GM12878 (cell line): ENCODE measurements around the gene NME5. TPM values are rescaled to one million over a fixed set of nuclear protein-coding genes. Genes with fewer than 3 reads are reported as not detected.

Experiments
- ATAC-seq: fragments of 200-7000 bp; cut with Tn5 transposase; 3 replicates; pipeline ENCODE4 v1.9.1; 2020; ENCODE audit warnings: mild to moderate bottlenecking, moderate library complexity
- BruUV-seq: library from RNA; stranded (reverse); fragments of 400-500 nt; replicated peaks from 2 replicates; lab custom pipeline; 2021; lab: Mats Ljungman, UMichigan
- CTCF ChIA-PET: fragments of 300-600 bp; sonication (Branson Sonifier 250); formaldehyde crosslinking; extraction: SDS; loops from one replicate; lab custom pipeline; 2021; ENCODE audit warnings: inconsistent platforms; lab: Yijun Ruan, JAX
- POLR2A ChIA-PET: fragments of 350-600 bp; formaldehyde crosslinking; extraction: SDS; loops from one replicate; lab custom pipeline; 2021; ENCODE audit warnings: inconsistent platforms; lab: Charles Lee
- RAD21 ChIA-PET: fragments of 300-600 bp; sonication (Branson Sonifier 250); formaldehyde crosslinking; loops from one replicate; lab custom pipeline; 2023; ENCODE audit warnings: antibody characterized with exemption; ENCODE audit not compliant: unreplicated experiment; lab: Charles Lee
- SMC1A ChIA-PET: fragments of 300-600 bp; sonication (Branson Sonifier 250); formaldehyde crosslinking; loops from one replicate; lab custom pipeline; 2023; ENCODE audit not compliant: unreplicated experiment, uncharacterized antibody; lab: Charles Lee
- DNase-seq: peaks from one replicate; pipeline ENCODE4 v3.0.0-alpha.2; 2011; ENCODE audit warnings: low read depth, low spot score
- FAIRE-seq: peaks from 3 replicates; lab custom pipeline; 2011; peaks lifted over from hg19 to GRCh38; lab: Jason Lieb, UNC
- H2AFZ ChIP-seq: 2 replicates; pipeline ENCODE4 v1.6.0; 2011; ENCODE audit warnings: low read depth, low read length, control low read depth; ENCODE audit not compliant: control insufficient read depth
- H3K27ac ChIP-seq: 2 replicates; pipeline ENCODE4 v1.5.1; 2011; ENCODE audit warnings: control low read depth; ENCODE audit not compliant: control insufficient read depth, insufficient read depth
- H3K27me3 ChIP-seq, 2 experiments: replicated peaks in 1 of 2; 2 replicates each; pipeline versions ENCODE4 v1.6.0 to v1.6.1; 2011; ENCODE audit warnings: low read length in 1 of 2; ENCODE audit not compliant: control insufficient read depth in 2 of 2, insufficient read depth in 2 of 2
- H3K36me3 ChIP-seq, 2 experiments: 2 replicates each; pipeline ENCODE4 v1.5.1; 2011; ENCODE audit warnings: low read length in 1 of 2; ENCODE audit not compliant: control insufficient read depth in 2 of 2, insufficient read depth in 2 of 2
- H3K4me1 ChIP-seq: 2 replicates; pipeline ENCODE4 v1.6.1; 2011; ENCODE audit warnings: mild to moderate bottlenecking, low read length, moderate library complexity, mixed read lengths; ENCODE audit not compliant: control insufficient read depth, insufficient read depth
- H3K4me2 ChIP-seq: 2 replicates; pipeline ENCODE4 v1.6.0; 2011; ENCODE audit warnings: control low read depth; ENCODE audit not compliant: control insufficient read depth, insufficient read depth
- H3K4me3 ChIP-seq: fragments of 200-600 bp; sonication (generic); 2 replicates; pipeline ENCODE4 v1.5.1; 2016
- H3K79me2 ChIP-seq: 2 replicates; pipeline ENCODE4 v1.6.0; 2011; ENCODE audit warnings: low read length; ENCODE audit not compliant: control insufficient read depth, insufficient read depth
- H3K9ac ChIP-seq: 2 replicates; pipeline ENCODE4 v1.8.0; 2011; ENCODE audit warnings: low read length, control low read depth, mixed read lengths; ENCODE audit not compliant: control insufficient read depth, insufficient read depth
- H3K9me3 ChIP-seq: replicated peaks from 3 replicates; pipeline ENCODE4 v1.5.1; 2011; ENCODE audit warnings: mild to moderate bottlenecking, low read length; ENCODE audit not compliant: control insufficient read depth, insufficient read depth
- H4K20me1 ChIP-seq: 2 replicates; pipeline ENCODE4 v1.6.0; 2011; ENCODE audit not compliant: control insufficient read depth, insufficient read depth
- ETV6 ChIP-seq, 2 experiments: fragments of 450-650 bp in 1 of 2; IDR thresholded peaks in 1 of 2; conservative IDR thresholded peaks in 1 of 2; 2 replicates each; pipeline ENCODE4 v1.6.1; 2014; ENCODE audit warnings: antibody characterized with exemption in 1 of 2, borderline replicate concordance in 1 of 2, low read depth in 1 of 2, mild to moderate bottlenecking in 1 of 2, moderate library complexity in 1 of 2
- NR2F1 ChIP-seq: fragments of 450-650 bp; conservative IDR thresholded peaks from 2 replicates; pipeline ENCODE4 v1.6.1; 2017; ENCODE audit warnings: mild to moderate bottlenecking
- PAX5 ChIP-seq: IDR thresholded peaks from 2 replicates; pipeline ENCODE4 v1.6.1; 2011; ENCODE audit warnings: low read depth, low read length, borderline replicate concordance
- POLR2A ChIP-seq: IDR thresholded peaks from 2 replicates; pipeline ENCODE4 v1.6.1; 2011; ENCODE audit warnings: low read depth, mild to moderate bottlenecking, low read length
- USF2 ChIP-seq: IDR thresholded peaks from 2 replicates; pipeline ENCODE4 v1.6.1; 2011; ENCODE audit warnings: low read depth, low read length, improper control_type of control experiment, borderline replicate concordance
- ZNF622 ChIP-seq: fragments of 450-650 bp; IDR thresholded peaks from 2 replicates; pipeline ENCODE4 v1.6.1; 2017; ENCODE audit warnings: mild to moderate bottlenecking, inconsistent platforms
- WGBS: methylation state at CpG from one replicate; pipeline ENCODE4 v1.1.6; 2016; ENCODE audit warnings: low lambda C conversion rate; ENCODE audit not compliant: insufficient replicate concordance, insufficient coverage; ENCODE audit errors: missing lambda C conversion rate; 5-methylcytosine and 5-hydroxymethylcytosine counted together
- in situ Hi-C: fragments of 300-500 bp; cut with MboI; formaldehyde crosslinking; loops from 9 replicates; pipeline ENCODE4 v1.14.3; 2018; ENCODE audit warnings: mixed read lengths
- intact Hi-C: fragments of 100-400 bp; cut with micrococcal nuclease; formaldehyde crosslinking; loops from one replicate; pipeline ENCODE4 v1.14.2; 2022; ENCODE audit not compliant: unreplicated experiment
- polyA plus RNA-seq, 11 experiments: library from polyadenylated mRNA; depleted of rRNA in 4 of 11; unstranded in 6 of 11; stranded (reverse) in 5 of 11; fragments of >200 nt; fragmentation: Nextera tagmentation in 4 of 11; fragmentation: Illumina TruSeq in 1 of 11; extraction: Ambion mirVana in 4 of 11; extraction: Trizol in 1 of 11; gene quantifications; 1 replicate in 1 of 11; 2 replicates in 10 of 11; pipeline versions ENCODE4 v1.2.1 to v1.2.3, GENCODE V29; 2011 to 2016; ENCODE audit warnings: inconsistent platforms in 2 of 11, missing spikeins in 2 of 11, low read depth in 1 of 11
- total RNA-seq, 4 experiments: library from RNA; depleted of rRNA in 3 of 4; stranded (reverse); fragments of >200 nt in 3 of 4; fragmentation: Illumina TruSeq in 1 of 4; extraction: Trizol in 1 of 4; gene quantifications; 2 replicates each; pipeline versions ENCODE4 v1.2.1 to v1.2.3, GENCODE V29; 2013 to 2021

Gene NME5
- total and polyA plus RNA-seq, 10 of the 15 experiments (the other 5 are each of a cell fraction or from before 2014, with no cell fraction given): 0.22 to 0.52 TPM; not detected in 8

DNA sequence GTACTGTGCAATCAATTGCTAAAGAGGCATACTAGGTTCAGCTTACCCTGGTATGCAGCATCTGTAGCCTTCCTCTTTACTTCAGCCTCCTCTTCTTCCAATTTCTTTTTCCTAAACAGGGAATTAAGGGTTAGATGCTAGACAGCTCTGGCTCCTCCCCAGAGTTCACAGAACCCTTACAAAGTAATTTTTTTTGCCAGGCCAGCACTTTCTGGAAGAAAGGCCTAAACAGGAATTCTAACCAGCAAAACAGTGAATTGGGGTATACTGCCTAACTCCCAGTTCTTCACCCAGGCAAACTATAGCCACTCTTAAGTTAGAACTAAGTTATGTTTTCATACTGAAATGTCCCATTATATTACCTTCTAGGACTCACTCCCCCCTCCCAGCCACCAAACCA is 31.1 kb upstream of the NME5 start:
- intact Hi-C loops: no loop called here
- peaks cover 5 to 37% of the 10 kb centered on the region in 2 experiments for H3K36me3 ChIP-seq
- H3K4me3 ChIP-seq: no peak overlapping the region
- ATAC-seq (no peak), FAIRE-seq (no peak), DNase-seq (no peak)
- CTCF ChIA-PET: no interaction called here
- H3K4me1 ChIP-seq: no peaks in the 10 kb centered on the region
- H3K9ac ChIP-seq: no peak overlapping the region
- H2AFZ ChIP-seq: no peak overlapping the region
- no TSS peak for BruUV-seq
- SMC1A ChIA-PET: interaction anchor here (1.1 kb wide), 1 partner anchor 19 kb away, joined by 3 read pairs; no protein-coding TSS in a partner anchor
- no peak overlapping the region for H3K27ac ChIP-seq
- in situ Hi-C loops: no loop called here
- no peaks in the 10 kb centered on the region for H3K79me2 ChIP-seq
- H4K20me1 ChIP-seq: no peaks in the 10 kb centered on the region
- POLR2A ChIA-PET: no interaction called here
- H3K9me3 ChIP-seq: no peaks in the 10 kb centered on the region
- H3K27me3 ChIP-seq: no peaks in the 10 kb centered on the region
- RAD21 ChIA-PET: interaction anchor here (0.5 kb wide), 1 partner anchor 253 kb away, joined by 3 read pairs; no protein-coding TSS in a partner anchor
- no peak overlapping the region for H3K4me2 ChIP-seq
- TF ChIP-seq ETV6 (conservative IDR thresholded peaks at IDR 0.05 in 1 of 2, IDR thresholded peaks at IDR 0.05 in 1 of 2; ENCODE audit: borderline replicate concordance in 1 of 2, low read depth in 1 of 2): no peak
- TF ChIP-seq PAX5: no peak
- TF ChIP-seq ZNF622: no peak

- no peaks in the 10 kb centered on the region for H3K9me3 ChIP-seq
- RAD21 ChIA-PET: no interaction called here
- H3K27me3 ChIP-seq: no peaks in the 10 kb centered on the region
- CTCF ChIA-PET: no interaction called here
- no peaks in the 10 kb centered on the region for H4K20me1 ChIP-seq
- FAIRE-seq (no peak), DNase-seq (no peak), ATAC-seq (no peak)
- peaks cover 13 to 41% of the 10 kb centered on the region in 2 experiments for H3K36me3 ChIP-seq
- H3K4me1 ChIP-seq: no peaks in the 10 kb centered on the region
- TF ChIP-seq USF2 (no peak), POLR2A (no peak), NR2F1 (no peak)
- POLR2A ChIA-PET: no interaction called here
- no peak overlapping the region for H3K4me2 ChIP-seq
- 85% methylated on average over 5 of the region's 5 CpGs for WGBS
- BruUV-seq: no TSS peak
- H2AFZ ChIP-seq: no peak overlapping the region
- H3K79me2 ChIP-seq: no peaks in the 10 kb centered on the region
- no peak overlapping the region for H3K4me3 ChIP-seq
- intact Hi-C loops (no loop called here), in situ Hi-C loops (no loop called here)
- SMC1A ChIA-PET: no interaction called here
- H3K27ac ChIP-seq: no peak overlapping the region
- H3K9ac ChIP-seq: no peak overlapping the region
These were observed 29.9 kb upstream of the NME5 start for GRCh38 chr5:138169124-138169523.
